ENCODE measurements around the gene NUP214.
A peak's percentile ranks its signal among the peaks of the same experiment; 100 is the strongest.

NUP214 gene

GRCh38 chr9:131277287-131277909 is 152.0 kb downstream of the NUP214 start:
- DNase-seq (ENCODE audit: low spot score), result no peak

GRCh38 chr9:131277910-131278701 is 152.7 kb downstream of the NUP214 start:
- DNase-seq (ENCODE audit: low spot score), result peak; percentile 76

GRCh38 chr9:131278702-131279111 is 153.3 kb downstream of the NUP214 start:
- DNase-seq (ENCODE audit: low spot score), result peak; percentile 41

GRCh38 chr9:131279196-131279862 is 153.9 kb downstream of the NUP214 start:
- DNase-seq (ENCODE audit: low spot score), result no peak

- no peak for DNase-seq (ENCODE audit: low spot score)
Measured at GRCh38 chr9:131279863-131280570, 154.6 kb downstream of the NUP214 start.

GRCh38 chr9:131280660-131281059 is 155.3 kb downstream of the NUP214 start:
- DNase-seq (ENCODE audit: low spot score), result no peak

- no peak for DNase-seq (ENCODE audit: low spot score)
Measured at GRCh38 chr9:131281119-131281965, 156.0 kb downstream of the NUP214 start.

- no peak for DNase-seq (ENCODE audit: low spot score)
Measured at GRCh38 chr9:131282175-131282574, 156.8 kb downstream of the NUP214 start.

GRCh38 chr9:131282688-131283422 is 157.5 kb downstream of the NUP214 start:
- no peak for DNase-seq (ENCODE audit: low spot score)

All from CD4-positive, alpha-beta T cell treated with Interleukin-6 at 100 ng/mL for 8 hours (primary cell).